ENCODE measurements around the gene CNTFR.
"Not testable (repeated sequence)": the region's sequence is repeated elsewhere in the genome, so short reads cannot be mapped to it uniquely, and the experiment has no call there.

CNTFR gene, protein sequence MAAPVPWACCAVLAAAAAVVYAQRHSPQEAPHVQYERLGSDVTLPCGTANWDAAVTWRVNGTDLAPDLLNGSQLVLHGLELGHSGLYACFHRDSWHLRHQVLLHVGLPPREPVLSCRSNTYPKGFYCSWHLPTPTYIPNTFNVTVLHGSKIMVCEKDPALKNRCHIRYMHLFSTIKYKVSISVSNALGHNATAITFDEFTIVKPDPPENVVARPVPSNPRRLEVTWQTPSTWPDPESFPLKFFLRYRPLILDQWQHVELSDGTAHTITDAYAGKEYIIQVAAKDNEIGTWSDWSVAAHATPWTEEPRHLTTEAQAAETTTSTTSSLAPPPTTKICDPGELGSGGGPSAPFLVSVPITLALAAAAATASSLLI

GRCh38 chr9:34589636-34590380 is at the start of gene CNTFR:
TSS of gene CNTFR (minus strand) at chr9:34589724. CDS start at chr9:34568981, 20,743 bp downstream.
- Mint-ChIP-seq H3K4me3 (peak within 1 kb of the TSS; percentile 69), H3K36me3 (ENCODE audit: low read depth) (no peaks in the 10 kb centered on the region), H3K27me3 (peaks cover 90% of the 10 kb centered on the region), H3K9me3 (no peaks in the 10 kb centered on the region), H3K4me1 (ENCODE audit: low read depth) (peaks cover 26% of the 10 kb centered on the region), H3K27ac (no peak within 1 kb of the TSS)
- DNase-seq: no peak

DNA sequence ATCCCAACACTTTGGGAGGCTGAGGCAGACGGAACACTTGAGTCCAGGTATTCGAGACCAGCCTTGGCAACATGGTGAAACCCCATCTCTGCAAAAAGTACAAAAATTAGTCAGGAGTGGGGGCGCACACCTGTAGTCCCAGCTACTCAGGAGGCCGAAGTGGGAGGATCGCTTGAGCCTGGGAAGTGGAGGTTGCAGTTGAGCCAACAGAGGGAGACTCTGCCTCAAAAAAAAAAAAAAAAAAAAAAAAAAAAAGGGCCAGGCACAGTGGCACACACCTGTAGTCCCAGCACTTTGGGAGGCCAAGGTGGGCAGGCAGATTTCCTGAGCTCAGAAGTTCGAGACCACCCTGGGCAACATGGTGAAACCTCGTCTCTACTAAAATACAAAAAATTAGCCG is 49.8 kb upstream of the CNTFR start:
- not testable (repeated sequence) for DNase-seq, H3K27me3 Mint-ChIP-seq, H3K27ac Mint-ChIP-seq, H3K4me3 Mint-ChIP-seq, H3K9me3 Mint-ChIP-seq
- Mint-ChIP-seq H3K4me1 (ENCODE audit: low read depth) (peaks cover 40% of the 10 kb centered on the region), H3K36me3 (ENCODE audit: low read depth) (peaks cover 32% of the 10 kb centered on the region)

- no peaks in the 10 kb centered on the region for H3K9me3 Mint-ChIP-seq
- H3K27me3 Mint-ChIP-seq: no peaks in the 10 kb centered on the region
- peak overlapping the region; percentile 97 for H3K4me3 Mint-ChIP-seq
- peaks cover 37% of the 10 kb centered on the region for H3K36me3 Mint-ChIP-seq (ENCODE audit: low read depth)
- DNase-seq: no peak
- H3K27ac Mint-ChIP-seq: peak overlapping the region; percentile 93
- H3K4me1 Mint-ChIP-seq (ENCODE audit: low read depth): peaks cover 46% of the 10 kb centered on the region
Observed at GRCh38 chr9:34638138-34638445, 48.6 kb upstream of the CNTFR start.

GRCh38 chr9:34637356-34638137 is 48.0 kb upstream of the CNTFR start, which contains the start of gene SIGMAR1:
TSS of gene SIGMAR1 (minus strand) at chr9:34637787. CDS start at chr9:34637697, 90 bp downstream.
- DNase-seq: peak; percentile 97
- H3K27ac Mint-ChIP-seq: peak within 1 kb of the TSS; percentile 93
- peaks cover 46% of the 10 kb centered on the region for H3K4me1 Mint-ChIP-seq (ENCODE audit: low read depth)
- H3K36me3 Mint-ChIP-seq (ENCODE audit: low read depth): peaks cover 37% of the 10 kb centered on the region
- no peaks in the 10 kb centered on the region for H3K27me3 Mint-ChIP-seq
- H3K9me3 Mint-ChIP-seq: no peaks in the 10 kb centered on the region
- peak within 1 kb of the TSS; percentile 97 for H3K4me3 Mint-ChIP-seq

GRCh38 chr9:34636791-34637355 is 47.3 kb upstream of the CNTFR start:
- Mint-ChIP-seq H3K9me3 (no peaks in the 10 kb centered on the region), H3K4me3 (peak overlapping the region; percentile 97), H3K27me3 (no peaks in the 10 kb centered on the region), H3K36me3 (ENCODE audit: low read depth) (peaks cover 37% of the 10 kb centered on the region), H3K27ac (peak overlapping the region; percentile 93), H3K4me1 (ENCODE audit: low read depth) (peaks cover 46% of the 10 kb centered on the region)
- peak; percentile 68 for DNase-seq

DNA sequence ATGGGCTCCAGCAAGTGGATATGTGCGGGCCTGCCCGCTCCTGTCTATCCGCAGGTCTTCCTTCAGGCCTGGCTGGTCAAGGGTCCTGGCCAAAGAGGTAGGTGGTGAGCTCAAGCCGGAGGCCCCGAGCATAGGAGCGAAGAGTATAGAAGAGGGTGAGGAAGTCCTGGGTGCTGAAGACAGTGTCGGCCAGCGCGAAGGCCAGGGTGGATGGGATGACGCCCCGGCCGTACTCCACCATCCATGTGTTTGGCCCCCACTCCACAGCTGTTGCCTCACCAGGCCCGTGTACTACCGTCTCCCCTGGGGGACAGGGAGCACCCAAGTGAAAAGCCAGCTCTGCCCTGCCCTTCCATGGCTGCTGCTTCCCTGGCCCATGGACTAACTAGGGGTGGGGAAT is 46.0 kb upstream of the CNTFR start:
- Mint-ChIP-seq H3K4me1 (ENCODE audit: low read depth) (peaks cover 43% of the 10 kb centered on the region), H3K9me3 (no peaks in the 10 kb centered on the region), H3K27me3 (peaks cover 1% of the 10 kb centered on the region), H3K4me3 (peak overlapping the region; percentile 97), H3K27ac (peak overlapping the region; percentile 76), H3K36me3 (ENCODE audit: low read depth) (peaks cover 37% of the 10 kb centered on the region)
- no peak for DNase-seq

DNA sequence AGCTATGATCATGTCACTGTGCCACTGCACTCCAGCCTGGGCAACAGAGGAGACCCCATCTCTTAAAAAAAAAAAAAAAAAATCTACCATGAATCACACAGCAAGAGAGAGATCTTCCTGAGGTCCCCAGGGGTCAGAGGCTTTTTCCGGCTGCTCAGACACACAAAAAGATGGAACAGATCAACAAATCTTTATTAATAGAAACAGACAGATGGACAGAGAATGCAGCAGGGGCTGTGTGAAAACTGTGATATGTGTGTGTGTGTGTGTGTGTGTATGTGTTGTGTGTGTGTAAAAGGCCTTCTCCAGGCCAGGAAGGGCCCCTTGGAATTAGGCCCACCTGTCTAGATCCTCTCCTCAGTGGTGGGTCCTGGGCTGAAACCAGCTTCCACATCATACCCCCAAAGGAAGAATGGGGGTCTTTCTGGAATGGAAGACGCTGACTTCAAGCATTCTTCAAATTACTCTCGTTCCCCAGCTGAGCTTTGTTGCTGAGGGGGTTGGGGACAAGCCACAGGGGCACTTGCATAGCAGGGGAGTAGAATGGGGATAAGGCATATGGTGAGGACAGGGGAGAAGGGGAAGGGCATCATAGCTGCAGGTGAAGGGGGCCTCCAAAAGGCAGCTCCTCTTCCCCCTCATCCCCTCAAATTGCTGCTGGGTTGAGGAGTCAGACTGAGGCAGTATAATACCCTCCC is 45.2 kb upstream of the CNTFR start:
- no peaks in the 10 kb centered on the region for H3K9me3 Mint-ChIP-seq
- peaks cover 37% of the 10 kb centered on the region for H3K36me3 Mint-ChIP-seq (ENCODE audit: low read depth)
- H3K27me3 Mint-ChIP-seq: peaks cover 10% of the 10 kb centered on the region
- H3K4me3 Mint-ChIP-seq: peak overlapping the region; percentile 97
- no peak for DNase-seq
- peak overlapping the region; percentile 7 for H3K27ac Mint-ChIP-seq
- H3K4me1 Mint-ChIP-seq (ENCODE audit: low read depth): peaks cover 43% of the 10 kb centered on the region

DNA sequence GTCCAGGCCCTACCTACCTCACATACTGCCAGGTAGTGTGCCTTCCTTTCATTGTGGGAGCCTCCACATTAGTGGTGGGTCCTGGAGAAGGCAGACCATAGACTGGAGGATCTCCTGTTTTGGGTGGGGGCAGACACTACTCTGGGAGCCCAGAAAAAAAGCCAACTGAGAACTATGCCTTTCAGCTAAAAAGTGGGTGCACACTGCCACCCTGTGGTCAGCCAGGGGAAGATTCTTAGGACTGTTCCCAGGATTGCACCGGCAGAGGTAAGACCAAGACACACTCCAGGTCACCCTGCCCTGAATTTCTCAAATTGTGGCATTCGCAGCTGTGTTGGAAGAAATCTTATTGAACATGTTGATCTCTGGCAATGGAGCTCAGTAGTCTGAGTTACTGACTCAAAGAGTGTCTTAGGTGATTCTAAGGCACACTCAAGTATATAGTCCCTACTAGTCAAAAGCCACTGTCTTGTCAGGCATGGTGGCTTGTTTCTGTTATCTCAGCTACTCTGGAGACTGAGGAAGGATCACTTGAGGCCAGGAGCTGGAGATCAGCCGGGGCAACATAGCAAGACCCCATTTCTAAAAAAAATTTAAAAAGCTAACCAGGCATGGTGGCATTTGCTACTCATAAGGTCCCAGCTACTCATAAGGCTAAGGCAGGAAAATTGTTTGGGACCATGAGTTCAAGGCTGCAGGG is 44.5 kb upstream of the CNTFR start:
- H3K36me3 Mint-ChIP-seq (ENCODE audit: low read depth): peaks cover 37% of the 10 kb centered on the region
- H3K9me3 Mint-ChIP-seq: no peaks in the 10 kb centered on the region
- peak; percentile 80 for DNase-seq
- peaks cover 49% of the 10 kb centered on the region for H3K4me1 Mint-ChIP-seq (ENCODE audit: low read depth)
- H3K4me3 Mint-ChIP-seq: no peak overlapping the region
- H3K27me3 Mint-ChIP-seq: peaks cover 17% of the 10 kb centered on the region
- H3K27ac Mint-ChIP-seq: peak overlapping the region; percentile 6

- Mint-ChIP-seq H3K27ac (no peak overlapping the region), H3K4me3 (no peak overlapping the region), H3K9me3 (no peaks in the 10 kb centered on the region), H3K4me1 (ENCODE audit: low read depth) (peaks cover 45% of the 10 kb centered on the region), H3K27me3 (peaks cover 22% of the 10 kb centered on the region), H3K36me3 (ENCODE audit: low read depth) (peaks cover 36% of the 10 kb centered on the region)
- DNase-seq: no peak
Observed at GRCh38 chr9:34633166-34633565, 43.6 kb upstream of the CNTFR start.

DNA sequence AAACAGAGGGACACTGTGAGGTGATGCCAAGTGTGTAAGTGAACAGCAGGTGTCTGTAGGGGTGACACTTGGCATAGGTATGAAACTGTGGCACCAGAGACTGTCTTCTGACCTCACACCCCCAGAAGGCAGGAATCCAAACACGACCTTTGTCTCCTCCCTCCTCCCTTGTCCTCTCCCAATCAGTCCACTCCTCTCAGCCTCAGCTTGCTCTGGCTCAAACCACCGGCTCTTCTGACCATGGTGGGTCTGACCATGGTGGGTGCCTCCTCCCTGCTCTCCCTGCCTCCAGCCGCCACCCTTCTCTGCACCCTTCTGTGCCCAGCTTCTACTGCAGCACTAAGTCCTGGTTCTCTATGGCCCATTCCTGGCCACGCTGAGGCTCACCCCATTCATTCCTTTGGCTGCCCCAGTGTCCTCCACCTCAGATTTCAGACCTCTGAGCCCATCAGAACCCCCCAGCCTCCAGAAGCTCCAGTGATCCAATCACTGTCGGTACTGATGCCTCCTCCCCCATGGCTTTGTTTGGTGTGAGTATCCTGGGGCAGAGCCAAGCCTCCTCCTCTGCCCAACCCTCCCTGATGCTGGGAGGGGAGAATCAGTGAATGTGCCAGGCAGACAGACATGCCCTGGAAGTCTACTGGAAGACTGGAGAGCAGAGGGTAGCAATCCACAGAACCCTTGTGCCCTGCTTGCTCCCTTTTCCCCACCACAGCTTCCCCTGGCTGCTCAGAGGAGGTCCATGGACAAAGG is 41.1 kb upstream of the CNTFR start:
- H3K4me3 Mint-ChIP-seq: no peak overlapping the region
- no peaks in the 10 kb centered on the region for H3K9me3 Mint-ChIP-seq
- H3K27me3 Mint-ChIP-seq: peaks cover 48% of the 10 kb centered on the region
- no peak for DNase-seq
- peaks cover 17% of the 10 kb centered on the region for H3K36me3 Mint-ChIP-seq (ENCODE audit: low read depth)
- no peak overlapping the region for H3K27ac Mint-ChIP-seq
- peaks cover 32% of the 10 kb centered on the region for H3K4me1 Mint-ChIP-seq (ENCODE audit: low read depth)

GRCh38 chr9:34629491-34629808 is 39.9 kb upstream of the CNTFR start:
- H3K4me3 Mint-ChIP-seq: peak overlapping the region; percentile 68
- H3K4me1 Mint-ChIP-seq (ENCODE audit: low read depth): peaks cover 21% of the 10 kb centered on the region
- H3K9me3 Mint-ChIP-seq: no peaks in the 10 kb centered on the region
- no peak for DNase-seq
- no peak overlapping the region for H3K27ac Mint-ChIP-seq
- peaks cover 58% of the 10 kb centered on the region for H3K27me3 Mint-ChIP-seq
- H3K36me3 Mint-ChIP-seq (ENCODE audit: low read depth): peaks cover 6% of the 10 kb centered on the region

DNA sequence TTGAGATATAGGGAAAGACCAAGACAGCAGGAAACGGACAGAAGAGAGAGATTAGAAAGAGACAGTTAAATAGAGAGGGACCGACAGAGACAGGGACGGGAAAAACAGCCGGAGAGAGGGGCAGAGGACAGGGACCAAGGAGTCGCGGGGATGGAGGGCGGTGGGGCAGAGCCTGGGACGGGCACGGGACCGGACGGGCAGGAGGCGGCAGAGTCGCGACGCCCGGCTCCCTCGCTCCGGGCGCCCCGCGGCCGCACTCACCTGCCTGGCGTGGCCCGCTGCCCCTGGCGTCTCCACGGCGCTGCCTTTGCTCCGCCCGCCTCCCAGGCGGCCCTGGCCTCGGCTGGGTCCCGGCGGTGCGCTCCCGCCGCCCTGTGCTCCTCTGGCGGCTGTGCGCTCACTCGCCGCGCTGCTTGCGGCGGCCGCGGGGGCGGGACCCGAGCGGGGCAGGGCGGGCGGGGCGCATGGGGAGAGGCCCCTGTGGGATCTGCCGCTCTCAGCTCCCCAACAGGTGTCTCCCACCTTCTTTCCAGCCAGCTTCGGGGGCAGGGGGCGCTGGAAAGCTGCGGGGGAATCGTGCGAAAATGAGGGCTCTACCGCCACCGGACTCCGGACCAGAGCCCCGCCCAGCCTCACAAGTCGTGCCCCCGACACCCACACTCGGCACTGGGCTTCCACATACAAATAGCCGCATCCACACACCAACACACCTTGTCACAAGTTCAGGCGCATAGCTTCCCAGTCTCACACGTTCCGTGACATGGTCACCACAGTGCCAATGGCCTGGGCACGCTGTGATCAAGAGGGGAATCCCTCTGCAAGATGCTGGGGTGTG is 39.3 kb upstream of the CNTFR start, which contains the start of gene ARID3C:
Gene ARID3C, minus strand, starts transcription at position 411 of the 835 bp plus-strand sequence. CDS start 1,052 bp downstream, outside the sequence.
- peak; percentile 68 for DNase-seq
- no peak within 1 kb of the TSS for H3K27ac Mint-ChIP-seq

More for the DNA sequence above, 39.3 kb upstream of the CNTFR start, which contains the start of gene ARID3C:
- no peaks in the 10 kb centered on the region for H3K9me3 Mint-ChIP-seq
- H3K4me1 Mint-ChIP-seq (ENCODE audit: low read depth): peaks cover 19% of the 10 kb centered on the region
- H3K4me3 Mint-ChIP-seq: peak within 1 kb of the TSS; percentile 68
- no peaks in the 10 kb centered on the region for H3K36me3 Mint-ChIP-seq (ENCODE audit: low read depth)
- peaks cover 63% of the 10 kb centered on the region for H3K27me3 Mint-ChIP-seq
